Activated naive CD8-positive, alpha-beta T cell treated with anti-CD3 and anti-CD28 coated beads, Interleukin-2, amount 50 U/mL, for 16 hours (primary cell): ENCODE results near the gene RANBP3.

Experiments used
- DNase-seq: peaks from one replicate; pipeline ENCODE4 v3.0.0-alpha.2; 2020; ENCODE audit warnings: low read depth, low spot score

Gene RANBP3

DNA sequence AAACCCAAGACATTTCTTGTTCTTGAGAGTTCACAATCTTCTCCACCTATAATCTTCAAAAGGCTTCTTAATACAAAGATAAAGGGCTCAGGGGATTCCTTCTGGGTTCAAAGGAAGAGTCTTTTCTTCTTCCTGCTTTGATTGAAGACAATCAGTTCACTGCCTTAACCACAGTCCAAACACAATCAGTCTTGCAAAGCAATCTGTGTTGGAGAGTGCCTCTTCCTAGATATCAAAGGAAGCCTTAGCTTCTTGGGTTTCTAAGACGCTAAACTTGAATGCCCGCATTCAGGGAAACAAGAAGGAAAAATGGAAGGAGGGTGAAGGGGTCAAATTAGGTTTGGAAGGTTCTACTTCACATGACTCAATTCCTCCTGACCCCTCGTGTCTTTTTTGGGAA lies 27.2 kb downstream of the RANBP3 start:
- no peak for DNase-seq

DNA sequence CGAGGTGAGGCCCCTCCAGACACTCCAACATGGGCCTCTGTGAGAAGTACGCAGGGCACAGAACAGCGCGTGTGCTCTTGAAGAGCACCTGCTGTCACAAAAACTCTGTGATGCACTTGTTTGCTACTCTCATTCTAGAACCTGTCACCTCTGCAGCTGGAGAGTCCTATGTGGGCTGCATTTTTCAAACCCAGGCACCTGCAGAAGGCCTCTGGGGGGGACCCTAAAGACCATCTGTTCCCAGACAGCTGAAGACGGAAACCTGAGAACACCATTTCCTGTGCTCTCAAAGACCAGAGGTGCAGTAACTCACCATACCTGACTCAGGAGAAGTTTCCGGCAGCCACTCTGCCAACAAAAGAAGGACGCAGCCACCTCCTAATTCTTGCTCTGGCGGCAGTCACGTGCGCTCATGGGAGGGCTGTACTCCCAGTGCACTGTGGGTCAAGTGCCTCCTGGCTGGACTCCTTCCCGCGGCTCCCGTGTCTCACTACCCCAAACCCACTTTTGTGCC lies 28.1 kb downstream of the RANBP3 start:
- no peak for DNase-seq

DNA sequence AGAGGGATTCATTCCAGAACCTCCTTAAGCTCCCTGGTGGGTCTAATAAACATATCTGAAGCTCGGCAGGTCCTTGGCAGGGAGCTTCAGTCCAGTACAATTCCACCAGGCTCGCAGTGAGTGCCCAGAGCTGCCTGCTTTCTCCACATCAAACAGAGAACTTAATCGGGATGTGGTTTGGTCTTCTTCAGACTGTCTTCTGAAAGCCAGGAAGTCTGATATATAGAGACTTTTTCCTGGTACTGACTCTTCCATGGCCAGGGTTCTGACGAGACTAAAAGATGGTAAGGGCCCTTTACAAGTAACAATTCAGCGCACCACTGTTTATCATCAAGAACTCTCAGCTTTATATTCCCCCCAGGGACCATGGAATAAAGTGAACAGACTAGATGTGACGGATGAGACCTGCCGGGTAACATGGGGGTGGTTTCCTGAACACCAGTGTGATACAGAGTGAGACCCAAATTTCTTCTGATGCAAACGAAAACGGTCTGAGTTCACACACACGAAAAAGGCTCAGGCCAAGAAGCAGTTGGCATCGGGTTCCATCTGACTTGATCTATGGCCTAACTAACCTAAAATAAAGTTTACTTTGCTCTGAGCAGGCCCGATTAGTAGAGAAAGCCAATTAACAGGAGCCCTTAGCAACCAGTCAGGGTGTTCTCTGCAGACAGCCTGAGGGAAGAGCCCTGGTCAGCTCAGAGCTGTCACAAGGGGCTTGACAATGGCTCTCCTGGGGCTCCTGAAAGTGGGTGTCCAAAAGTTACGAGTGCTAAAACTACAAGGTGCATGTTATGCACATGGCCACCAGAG lies 29.0 kb downstream of the RANBP3 start:
- DNase-seq: no peak

DNA sequence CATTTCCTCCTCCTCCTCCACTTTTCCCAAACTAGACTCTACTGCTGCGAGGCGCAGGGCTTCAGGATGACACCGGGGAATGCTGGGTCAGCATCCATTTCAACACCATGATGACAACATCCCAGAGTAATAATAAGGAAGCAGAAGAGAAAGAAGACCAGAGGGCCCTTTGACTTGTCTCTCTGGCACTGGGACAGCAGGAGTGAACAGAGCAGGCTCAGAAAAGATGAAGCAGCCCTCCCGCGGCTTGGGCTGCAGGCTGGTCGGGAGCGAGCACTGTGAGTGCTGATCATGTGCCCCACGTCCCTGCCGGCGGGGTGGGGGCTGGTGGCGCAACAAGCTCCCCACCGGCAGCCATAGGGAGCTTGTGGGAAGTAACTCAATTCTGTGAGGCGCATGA lies 30.5 kb downstream of the RANBP3 start:
- DNase-seq: no peak

DNA sequence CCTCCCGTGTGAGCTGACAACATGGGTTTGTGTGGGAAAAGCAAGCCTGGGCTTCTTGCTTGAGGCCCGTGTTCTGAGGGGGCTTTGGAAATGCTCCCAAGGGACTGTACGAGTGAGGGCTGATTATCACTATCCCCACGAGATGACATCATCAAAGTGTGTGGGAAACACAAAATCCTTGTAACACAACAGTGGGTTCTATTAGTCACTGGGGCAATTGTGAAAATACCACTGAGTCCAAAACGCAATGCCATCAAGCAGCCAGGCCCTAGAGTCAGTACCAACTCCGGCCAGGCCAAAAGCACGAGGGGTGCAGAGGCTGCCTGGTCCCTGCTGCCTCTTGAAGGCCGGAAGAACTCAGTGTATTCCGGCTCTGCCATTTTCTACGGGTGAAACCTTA lies 34.3 kb downstream of the RANBP3 start:
- no peak for DNase-seq

DNA sequence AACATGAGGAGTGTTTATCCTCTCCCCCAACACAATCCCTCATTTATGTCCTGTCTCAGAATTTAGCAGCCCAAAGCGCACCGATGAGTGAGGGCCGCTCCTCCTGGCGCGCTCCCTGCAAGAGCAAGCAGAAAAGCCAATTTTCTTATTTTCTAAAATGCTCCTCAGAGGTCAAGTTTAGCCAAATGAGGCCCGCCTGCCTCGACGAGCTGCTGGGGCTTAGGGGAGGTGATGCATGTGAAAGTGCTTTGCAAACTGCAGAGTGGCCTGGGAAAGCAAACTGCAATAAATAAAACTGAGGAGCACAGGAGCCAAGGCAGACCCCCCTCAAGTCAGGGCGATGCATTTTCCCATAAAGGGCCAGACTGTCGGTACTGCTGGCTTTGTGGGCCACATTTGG lies 34.9 kb downstream of the RANBP3 start:
- DNase-seq: no peak

DNA sequence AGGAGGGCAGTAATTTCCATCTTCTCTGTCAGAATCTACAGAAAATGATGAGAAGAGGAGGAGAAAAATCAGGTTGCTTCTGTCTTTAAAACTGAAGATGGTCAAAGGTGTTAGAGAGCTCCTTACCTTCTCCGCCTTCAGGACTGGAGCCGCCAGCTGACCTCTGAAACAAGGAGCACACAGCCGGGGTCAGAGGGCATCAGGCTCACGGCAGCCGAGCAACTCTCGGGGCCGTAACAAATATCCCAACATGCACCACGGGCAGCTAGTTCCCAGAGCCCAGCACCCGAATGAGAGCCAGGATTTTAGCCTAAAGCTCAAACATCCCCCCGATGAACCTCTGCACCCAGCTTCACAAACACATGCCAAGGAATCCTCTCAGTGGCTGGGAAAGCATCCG lies 36.3 kb downstream of the RANBP3 start:
- DNase-seq: no peak

DNA sequence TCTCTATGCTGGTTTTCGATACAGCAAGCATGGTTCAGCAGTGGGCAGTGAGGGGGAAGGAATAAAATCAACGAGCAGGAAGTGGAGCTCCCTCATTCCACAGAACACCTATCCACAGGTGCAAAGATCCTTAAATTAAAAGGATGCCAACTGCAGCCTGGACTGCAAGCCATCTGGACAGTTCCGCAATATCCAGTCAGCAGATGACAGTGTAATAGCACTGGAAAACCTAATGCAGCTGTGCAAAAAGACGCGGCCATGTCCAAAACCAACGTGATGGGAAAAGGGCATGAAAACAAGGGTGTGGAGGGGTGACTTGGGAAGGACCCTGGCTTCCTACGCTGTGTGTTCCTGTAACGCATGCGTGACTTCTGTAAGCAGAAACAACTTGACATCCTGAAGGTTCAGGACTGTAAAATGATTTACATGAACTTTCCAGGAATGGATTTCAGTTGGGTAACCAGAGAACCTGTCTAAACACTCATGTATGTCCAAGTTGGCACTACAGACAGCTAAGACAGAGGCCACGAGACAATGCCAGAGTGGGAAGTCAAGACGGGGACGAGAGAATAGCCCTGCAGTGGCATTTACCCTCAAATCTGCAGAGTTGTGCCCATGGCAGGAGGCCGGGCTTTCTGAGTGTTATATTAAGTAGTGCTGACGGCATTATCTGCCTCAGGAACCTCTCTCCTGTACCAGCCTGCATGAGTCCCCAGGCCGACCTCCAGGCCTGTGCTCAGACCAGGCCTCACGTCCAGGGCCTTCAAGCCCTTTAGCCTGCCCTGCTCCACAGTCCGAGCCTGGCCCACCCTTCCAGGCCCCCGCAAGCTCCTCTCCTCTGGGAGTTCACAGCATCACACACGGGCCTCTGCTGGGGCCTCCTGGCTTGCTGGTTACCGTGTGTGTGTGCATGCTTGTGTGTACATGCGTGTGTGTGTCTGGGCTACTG lies 37.4 kb downstream of the RANBP3 start:
- no peak for DNase-seq

DNA sequence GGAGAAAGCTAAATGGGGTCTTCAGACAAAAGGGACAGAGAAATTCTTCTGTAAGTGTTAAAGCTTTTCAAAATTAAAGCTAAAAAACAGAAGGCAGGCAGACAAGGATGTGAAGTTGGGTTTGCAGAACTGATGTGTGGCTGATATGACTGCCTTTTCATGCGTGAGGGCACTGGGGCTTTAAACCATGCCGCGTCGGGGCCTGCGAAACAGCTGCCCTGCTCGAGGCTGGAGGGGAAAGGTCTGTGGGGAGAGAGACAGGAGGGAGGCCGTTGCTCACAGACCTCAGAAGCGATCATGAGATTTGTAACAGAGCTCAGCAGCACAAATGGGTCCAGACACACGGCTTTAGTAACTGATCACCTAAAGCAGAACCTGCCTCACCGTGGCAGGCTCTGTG lies 40.4 kb downstream of the RANBP3 start:
- DNase-seq: no peak

DNA sequence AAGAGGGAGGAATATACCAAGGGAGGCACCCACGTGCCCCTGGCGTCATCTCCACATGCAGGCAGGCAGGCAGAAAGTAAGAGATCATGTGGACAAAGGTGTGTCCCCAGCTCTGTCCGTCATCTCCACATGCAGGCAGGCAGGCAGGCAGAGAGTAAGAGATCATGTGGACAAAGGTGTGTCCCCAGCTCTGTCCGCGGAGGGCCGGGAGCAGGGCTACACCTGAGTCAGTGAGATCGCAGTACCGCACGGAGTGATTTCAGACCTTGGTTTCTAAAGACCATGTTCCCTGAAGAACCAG lies 41.7 kb downstream of the RANBP3 start:
- no peak for DNase-seq

DNA sequence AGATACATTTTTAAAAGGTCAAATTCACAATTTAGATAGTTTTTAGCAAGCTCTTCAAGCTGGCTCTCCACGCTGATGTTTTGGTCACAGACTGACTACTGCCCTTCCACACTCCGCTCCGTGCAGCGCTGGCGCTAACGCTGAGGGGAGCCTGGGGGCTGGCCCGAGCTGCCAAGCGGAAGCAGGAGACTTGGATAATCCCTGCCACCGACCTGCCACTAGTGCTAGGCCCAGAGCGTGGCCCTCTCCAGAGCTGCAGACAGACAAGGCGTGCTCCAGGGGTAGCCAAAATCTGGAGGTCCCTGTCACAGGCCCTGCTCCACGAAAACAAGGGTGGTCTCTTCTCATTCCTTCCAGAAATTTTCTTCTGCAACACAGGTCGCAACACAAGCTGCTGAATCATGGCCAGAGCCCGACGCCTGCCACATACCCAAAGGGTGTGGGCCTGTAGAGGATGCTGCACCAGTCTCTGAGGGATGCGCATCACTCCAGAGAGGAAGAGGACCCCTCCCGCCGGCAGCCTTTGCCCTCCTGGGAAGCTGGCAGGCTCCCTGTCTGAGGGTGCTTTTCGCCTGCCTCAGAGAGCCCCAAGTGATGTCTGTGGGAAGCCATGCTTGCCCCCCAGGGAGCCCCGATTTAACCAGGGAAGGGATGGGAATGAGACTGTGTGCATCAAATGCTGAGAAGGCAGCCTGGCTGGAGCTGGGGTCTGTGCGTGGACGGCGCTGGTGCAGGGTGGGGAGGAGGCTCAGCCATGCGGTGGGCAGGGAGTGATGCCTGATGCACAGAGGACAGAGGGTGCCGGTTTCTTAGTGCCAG lies 42.3 kb downstream of the RANBP3 start:
- no peak for DNase-seq

DNA sequence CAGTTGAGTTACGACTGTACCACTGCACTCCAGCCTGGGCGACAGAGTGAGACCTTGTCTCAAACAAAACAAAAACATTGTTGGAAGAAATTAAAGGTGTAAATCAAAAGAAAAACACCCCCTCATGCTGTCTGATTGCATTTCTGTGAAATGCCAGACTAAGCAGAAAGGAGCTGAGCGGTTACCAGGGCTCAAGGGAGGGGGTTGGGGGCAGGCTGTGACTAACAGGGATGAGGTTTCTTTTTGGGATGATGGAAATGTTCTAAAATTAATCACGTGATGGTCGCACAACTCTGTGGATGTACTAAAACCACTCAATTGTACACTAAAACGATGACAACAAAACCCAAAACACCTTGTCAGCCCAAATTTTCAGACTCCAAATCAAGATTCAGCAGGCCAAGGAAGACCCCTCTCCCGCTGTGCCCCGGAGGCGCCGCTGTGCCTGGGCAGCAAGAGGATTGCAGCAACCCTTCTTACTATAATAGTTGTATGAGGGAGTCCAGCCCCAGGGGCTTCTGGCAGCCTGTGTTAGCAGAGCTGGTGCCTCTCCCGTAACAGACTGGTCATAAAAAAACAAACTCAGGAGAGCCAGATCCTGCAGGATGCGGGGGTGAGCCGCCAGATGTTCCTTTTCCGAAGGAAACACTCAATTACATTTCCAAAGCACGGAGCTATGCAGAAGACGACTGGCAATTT lies 43.0 kb downstream of the RANBP3 start:
- no peak for DNase-seq

DNA sequence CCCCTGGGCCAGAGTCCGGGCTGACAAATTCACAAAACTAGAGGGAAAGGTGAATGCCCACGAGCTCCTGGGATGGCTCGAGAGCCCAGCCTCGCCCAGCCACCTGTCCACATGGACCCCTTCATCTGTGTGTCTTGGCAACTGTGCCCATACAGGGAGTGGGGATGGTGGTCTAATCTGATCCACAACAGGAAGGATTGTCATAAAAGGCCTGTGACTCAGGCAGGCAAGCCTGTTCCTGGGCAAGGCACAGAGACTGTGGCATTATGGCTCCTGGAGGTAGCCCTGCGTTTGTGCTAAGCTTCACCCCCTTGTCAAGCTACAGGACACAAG lies 43.9 kb downstream of the RANBP3 start:
- no peak for DNase-seq

DNA sequence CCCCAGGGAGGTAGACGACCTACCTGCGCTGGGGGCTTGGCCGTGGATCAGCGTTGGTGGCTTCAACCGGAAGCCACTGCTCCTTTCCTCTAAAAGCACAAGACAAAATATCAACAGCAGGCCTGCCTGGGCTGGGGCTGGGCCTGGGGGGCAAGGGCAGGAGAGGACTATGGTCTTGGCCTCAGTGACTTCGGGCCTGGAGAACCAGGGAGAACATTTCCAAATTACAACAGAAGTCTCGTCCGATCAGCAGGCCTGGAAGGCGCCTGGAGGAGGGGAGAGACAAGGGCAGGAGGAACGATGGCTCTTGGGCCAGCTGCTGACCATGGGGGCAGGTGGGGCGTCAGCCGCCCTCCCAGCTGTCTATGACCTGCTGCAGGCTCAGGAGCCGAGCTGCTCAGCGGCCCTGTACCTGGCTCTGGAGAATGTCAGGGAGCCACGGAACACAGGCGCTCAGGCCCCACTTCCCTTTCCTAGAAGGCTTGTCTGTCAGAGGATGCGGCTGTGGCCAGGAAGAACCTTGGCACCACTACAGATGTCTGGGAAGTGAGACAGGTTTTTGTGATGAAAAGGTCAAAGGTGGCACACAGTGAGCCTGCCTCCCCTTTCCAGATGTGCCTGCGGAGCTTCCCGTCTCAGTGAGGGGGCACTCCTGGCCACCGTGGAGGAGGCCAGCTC lies 44.4 kb downstream of the RANBP3 start:
- no peak for DNase-seq

DNA sequence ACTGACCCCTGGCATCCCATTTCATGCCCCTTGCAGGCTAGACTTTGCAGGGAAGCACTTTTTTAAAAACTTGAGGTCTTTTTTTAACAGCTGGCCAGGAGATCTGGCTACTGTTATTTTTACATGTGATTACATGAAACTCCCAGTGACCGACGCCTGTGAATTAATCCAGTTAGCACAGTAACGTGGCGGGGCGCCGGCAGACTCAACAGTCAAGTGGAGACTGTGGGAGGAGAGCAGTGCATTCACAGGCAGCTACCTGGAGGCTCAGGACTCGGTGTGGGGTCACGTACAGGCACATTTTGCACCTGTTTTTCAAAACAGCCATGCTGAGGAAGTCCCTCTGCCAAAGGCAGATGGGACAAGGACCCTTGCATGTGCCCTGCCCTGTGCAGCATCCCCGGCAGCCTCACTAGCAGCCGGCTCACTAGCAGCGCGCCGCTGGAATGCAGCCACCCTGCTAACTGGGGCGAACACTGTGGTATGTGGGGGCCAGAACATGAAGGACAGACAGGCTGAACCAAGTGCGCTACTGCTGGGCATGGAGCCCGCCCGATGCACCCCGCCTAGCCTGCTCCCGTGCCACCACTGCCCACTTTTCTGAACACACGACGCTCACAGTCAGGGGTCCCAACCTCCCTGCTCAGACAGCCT lies 45.2 kb downstream of the RANBP3 start:
- DNase-seq: no peak

DNA sequence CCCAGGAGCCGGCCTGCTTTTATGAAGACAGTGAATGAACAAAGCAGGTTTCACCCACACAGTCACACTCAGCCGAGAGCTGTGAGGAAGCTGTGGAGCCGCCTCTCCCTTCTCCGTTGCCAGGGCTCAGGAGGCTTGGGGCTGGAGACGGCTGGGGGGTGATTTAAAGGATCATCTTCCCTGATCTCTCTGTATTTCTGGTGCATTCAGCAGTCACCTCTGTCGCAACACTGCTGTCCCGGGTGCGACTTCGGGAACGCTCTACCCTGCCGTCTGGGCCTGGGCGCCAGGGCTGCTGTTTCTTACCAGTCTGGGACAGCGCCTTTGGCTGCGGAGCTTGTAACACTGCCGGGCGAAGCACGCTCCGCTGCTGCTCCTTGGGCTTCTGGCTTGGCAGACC lies 45.8 kb downstream of the RANBP3 start:
- DNase-seq: no peak

DNA sequence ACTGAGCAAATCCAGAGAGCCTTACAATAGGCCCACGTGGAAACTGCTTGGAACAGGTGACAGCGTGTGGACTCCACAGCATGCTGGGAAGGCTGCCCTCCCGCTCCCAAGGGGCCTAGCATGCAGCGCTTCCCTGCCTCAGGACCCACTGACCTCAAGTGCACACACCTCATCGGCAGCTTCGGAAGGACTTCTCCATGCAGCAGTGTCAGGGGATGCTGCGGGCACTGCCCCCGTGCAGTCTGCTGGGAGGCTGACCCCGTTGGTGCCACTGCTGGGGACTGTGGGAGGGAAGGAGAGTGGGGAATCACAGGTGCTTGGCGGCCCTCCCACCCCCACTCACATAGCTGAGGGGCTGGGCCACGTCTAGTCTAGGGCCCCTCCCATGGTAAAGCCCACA lies 46.7 kb downstream of the RANBP3 start:
- DNase-seq: no peak

DNA sequence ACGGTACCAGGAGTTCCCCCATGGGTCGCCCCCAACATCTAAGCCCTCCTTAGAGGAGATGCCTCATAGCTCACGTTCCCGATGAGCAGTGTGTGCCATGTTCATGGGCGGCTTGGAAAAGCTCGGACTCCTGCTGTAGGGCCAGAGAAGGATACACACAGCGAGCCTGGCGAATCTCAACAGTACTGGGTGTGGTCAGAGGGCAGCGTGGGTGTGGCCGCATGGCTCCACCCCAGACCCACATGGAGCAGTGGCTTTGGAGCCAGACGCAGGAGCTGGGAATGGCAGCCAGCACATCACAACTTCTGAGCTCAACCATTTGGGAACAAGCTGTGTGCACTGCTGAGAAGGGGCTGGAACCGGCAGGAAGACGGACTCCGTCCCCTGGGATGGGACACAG lies 48.3 kb downstream of the RANBP3 start:
- no peak for DNase-seq

DNA sequence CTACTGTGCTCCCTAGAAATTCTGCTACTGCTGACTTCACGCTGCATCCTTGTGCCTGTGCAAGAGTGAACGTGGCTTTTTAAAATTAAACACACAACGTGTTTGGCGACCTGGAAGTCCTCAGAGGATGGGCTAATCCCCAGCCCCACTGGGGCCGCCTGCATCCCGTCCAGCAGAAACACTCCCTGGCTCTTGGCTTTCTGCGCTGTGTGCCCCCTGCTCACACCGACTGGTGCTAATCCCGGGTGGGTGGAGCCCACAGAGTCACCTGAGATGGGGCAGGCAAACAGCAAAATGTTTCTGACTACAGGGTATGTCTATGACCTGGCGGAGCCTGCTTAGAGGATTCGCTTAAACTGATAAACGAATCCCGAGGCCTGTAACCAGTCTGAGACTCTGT lies 48.8 kb downstream of the RANBP3 start:
- no peak for DNase-seq

DNA sequence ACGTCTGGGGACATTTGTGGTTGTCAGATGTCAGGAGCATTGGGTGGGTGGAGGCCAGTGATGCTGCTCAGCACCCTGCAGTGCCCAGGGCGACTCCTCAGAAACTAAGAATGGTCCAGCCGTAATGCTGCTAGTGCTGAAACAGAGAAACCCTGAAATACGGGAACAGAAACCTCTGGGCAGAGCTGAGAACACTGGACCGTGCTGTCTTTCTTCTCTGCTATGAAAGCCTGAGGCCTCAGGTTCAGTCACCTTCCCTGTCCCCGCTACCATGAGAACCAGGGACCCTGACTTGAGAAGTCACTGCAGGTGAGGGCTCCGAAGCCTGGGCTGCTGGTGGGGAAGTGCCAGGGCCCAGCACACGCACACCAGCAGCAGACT lies 50.5 kb downstream of the RANBP3 start:
- DNase-seq: no peak
